Uterus (tissue), 2 donors: ENCODE measurements around the gene KRT222.

Source experiments
- POLR2A ChIP-seq, 2 donors: fragments of 450-650 bp; IDR thresholded peaks; one replicate each; pipeline ENCODE4 v1.6.1; 2016; ENCODE audit warnings: antibody characterized with exemption in 2 of 2, mild to moderate bottlenecking in 1 of 2, moderate library complexity in 1 of 2
- TF ChIP-seq, protein P1 (sequence below), 4 experiments: fragments of 200-600 bp in 2 of 4; fragments of 450-650 bp in 2 of 4; sonication (generic) in 2 of 4; IDR thresholded peaks; one replicate each; pipeline ENCODE4 v1.5.1; 2016 to 2019; ENCODE audit warnings: antibody characterized with exemption in 4 of 4, mild to moderate bottlenecking in 2 of 4, moderate library complexity in 1 of 4

DNA sequence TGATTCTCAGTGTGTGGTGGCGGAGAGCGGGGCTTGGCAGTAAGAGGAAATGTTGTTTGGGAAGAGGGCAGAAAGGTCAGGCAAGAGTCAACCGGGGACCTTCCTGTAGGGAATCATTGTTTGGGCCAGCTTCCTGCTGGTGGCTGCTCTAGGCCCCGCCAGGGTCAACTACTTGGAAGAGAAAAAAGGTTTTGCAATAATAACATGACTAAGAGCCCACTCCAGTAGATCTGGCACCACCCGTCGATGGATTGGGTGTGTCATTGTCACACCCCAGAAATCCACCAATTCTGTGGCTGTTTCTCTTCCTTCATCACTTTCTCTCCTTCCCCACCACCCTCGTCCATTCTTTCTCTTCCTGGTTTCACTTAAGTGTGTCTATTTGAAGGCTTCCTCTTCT is 42.8 kb upstream of the KRT222 start:
- TF ChIP-seq, protein P1, sequence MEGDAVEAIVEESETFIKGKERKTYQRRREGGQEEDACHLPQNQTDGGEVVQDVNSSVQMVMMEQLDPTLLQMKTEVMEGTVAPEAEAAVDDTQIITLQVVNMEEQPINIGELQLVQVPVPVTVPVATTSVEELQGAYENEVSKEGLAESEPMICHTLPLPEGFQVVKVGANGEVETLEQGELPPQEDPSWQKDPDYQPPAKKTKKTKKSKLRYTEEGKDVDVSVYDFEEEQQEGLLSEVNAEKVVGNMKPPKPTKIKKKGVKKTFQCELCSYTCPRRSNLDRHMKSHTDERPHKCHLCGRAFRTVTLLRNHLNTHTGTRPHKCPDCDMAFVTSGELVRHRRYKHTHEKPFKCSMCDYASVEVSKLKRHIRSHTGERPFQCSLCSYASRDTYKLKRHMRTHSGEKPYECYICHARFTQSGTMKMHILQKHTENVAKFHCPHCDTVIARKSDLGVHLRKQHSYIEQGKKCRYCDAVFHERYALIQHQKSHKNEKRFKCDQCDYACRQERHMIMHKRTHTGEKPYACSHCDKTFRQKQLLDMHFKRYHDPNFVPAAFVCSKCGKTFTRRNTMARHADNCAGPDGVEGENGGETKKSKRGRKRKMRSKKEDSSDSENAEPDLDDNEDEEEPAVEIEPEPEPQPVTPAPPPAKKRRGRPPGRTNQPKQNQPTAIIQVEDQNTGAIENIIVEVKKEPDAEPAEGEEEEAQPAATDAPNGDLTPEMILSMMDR (IDR thresholded peaks at IDR 0.05) = no peak
- TF ChIP-seq POLR2A (IDR thresholded peaks at IDR 0.05) = no peak
